Muscle layer of colon (tissue), 2 donors: ENCODE measurements around the gene NABP2.

ENCODE experiments used
- H3K27ac ChIP-seq: one replicate; pipeline ENCODE4 v1.7.0; 2013; ENCODE audit warnings: low read depth, mild to moderate bottlenecking, low read length, moderate library complexity
- H3K27me3 ChIP-seq, 2 donors: one replicate each; pipeline ENCODE4 v1.7.0; 2013; ENCODE audit warnings: low read length in 2 of 2, mild to moderate bottlenecking in 2 of 2; ENCODE audit not compliant: insufficient read depth in 2 of 2, control insufficient read depth in 1 of 2
- H3K36me3 ChIP-seq: one replicate; pipeline ENCODE4 v1.7.0; 2013; ENCODE audit warnings: mild to moderate bottlenecking, low read length; ENCODE audit not compliant: insufficient read depth
- H3K4me1 ChIP-seq: one replicate; pipeline ENCODE4 v1.7.0; 2013; ENCODE audit warnings: mild to moderate bottlenecking, low read length; ENCODE audit not compliant: insufficient read depth
- H3K4me3 ChIP-seq, 2 donors: one replicate each; pipeline ENCODE4 v1.7.0; 2013; ENCODE audit warnings: low read length in 2 of 2, low read depth in 1 of 2, mild to moderate bottlenecking in 1 of 2, moderate library complexity in 1 of 2
- H3K9ac ChIP-seq: one replicate; pipeline ENCODE4 v1.7.0; 2013; ENCODE audit warnings: low read length
- H3K9me3 ChIP-seq: one replicate; pipeline ENCODE4 v1.7.0; 2013; ENCODE audit warnings: mild to moderate bottlenecking, low read length
- donor health status: abdominal sarcoma.
- donor health status: Adenocarcinoma of cecum.

NABP2 gene

GRCh38 chr12:56231184-56231582 is 7.0 kb downstream of the NABP2 start:
- Histone ChIP-seq H3K4me3 (no peak overlapping the region), H3K27me3 (no peaks in the 10 kb centered on the region), H3K36me3 (no peaks in the 10 kb centered on the region), H3K27ac (no peak overlapping the region), H3K4me1 (no peaks in the 10 kb centered on the region), H3K9me3 (no peaks in the 10 kb centered on the region), H3K9ac (no peak overlapping the region)

GRCh38 chr12:56234746-56235436 is 10.7 kb downstream of the NABP2 start:
- no peak overlapping the region for H3K27ac ChIP-seq
- no peak overlapping the region for H3K9ac ChIP-seq
- H3K4me3 ChIP-seq = no peak overlapping the region
- peaks cover 13% of the 10 kb centered on the region for H3K36me3 ChIP-seq
- no peaks in the 10 kb centered on the region for H3K4me1 ChIP-seq
- no peaks in the 10 kb centered on the region for H3K27me3 ChIP-seq
- no peaks in the 10 kb centered on the region for H3K9me3 ChIP-seq

GRCh38 chr12:56236091-56236490 is 11.9 kb downstream of the NABP2 start:
- H3K36me3 ChIP-seq = peaks cover 25% of the 10 kb centered on the region
- H3K27ac ChIP-seq = no peak overlapping the region
- no peak overlapping the region for H3K4me3 ChIP-seq
- no peaks in the 10 kb centered on the region for H3K4me1 ChIP-seq
- no peaks in the 10 kb centered on the region for H3K9me3 ChIP-seq
- no peaks in the 10 kb centered on the region for H3K27me3 ChIP-seq
- H3K9ac ChIP-seq = no peak overlapping the region

- Histone ChIP-seq H3K27ac (no peak overlapping the region), H3K9ac (no peak overlapping the region), H3K4me1 (no peaks in the 10 kb centered on the region), H3K36me3 (peaks cover 34% of the 10 kb centered on the region), H3K27me3 (no peaks in the 10 kb centered on the region), H3K9me3 (no peaks in the 10 kb centered on the region), H3K4me3 (no peak overlapping the region)
Measured at GRCh38 chr12:56236985-56237384, 12.8 kb downstream of the NABP2 start.

GRCh38 chr12:56237552-56237951 is 13.4 kb downstream of the NABP2 start:
- H3K27ac ChIP-seq = no peak overlapping the region
- no peaks in the 10 kb centered on the region for H3K4me1 ChIP-seq
- no peak overlapping the region for H3K9ac ChIP-seq
- peaks cover 40% of the 10 kb centered on the region for H3K36me3 ChIP-seq
- no peak overlapping the region for H3K4me3 ChIP-seq
- H3K27me3 ChIP-seq = no peaks in the 10 kb centered on the region
- H3K9me3 ChIP-seq = no peaks in the 10 kb centered on the region

- no peaks in the 10 kb centered on the region for H3K27me3 ChIP-seq
- H3K4me1 ChIP-seq = no peaks in the 10 kb centered on the region
- no peak overlapping the region for H3K4me3 ChIP-seq
- peaks cover 73% of the 10 kb centered on the region for H3K36me3 ChIP-seq
- no peak overlapping the region for H3K27ac ChIP-seq
- H3K9ac ChIP-seq = no peak overlapping the region
- H3K9me3 ChIP-seq = no peaks in the 10 kb centered on the region
Measured at GRCh38 chr12:56241424-56242303, 17.5 kb downstream of the NABP2 start.

GRCh38 chr12:56242986-56243385 is 18.8 kb downstream of the NABP2 start:
- H3K9ac ChIP-seq = no peak overlapping the region
- H3K27me3 ChIP-seq = no peaks in the 10 kb centered on the region
- no peaks in the 10 kb centered on the region for H3K9me3 ChIP-seq
- no peak overlapping the region for H3K4me3 ChIP-seq
- no peaks in the 10 kb centered on the region for H3K4me1 ChIP-seq
- H3K27ac ChIP-seq = no peak overlapping the region
- H3K36me3 ChIP-seq = peaks cover 84% of the 10 kb centered on the region

- H3K27me3 ChIP-seq = no peaks in the 10 kb centered on the region
- no peaks in the 10 kb centered on the region for H3K9me3 ChIP-seq
- no peak overlapping the region for H3K27ac ChIP-seq
- H3K9ac ChIP-seq = no peak overlapping the region
- no peaks in the 10 kb centered on the region for H3K4me1 ChIP-seq
- peaks cover 89% of the 10 kb centered on the region for H3K36me3 ChIP-seq
- H3K4me3 ChIP-seq = no peak overlapping the region
Measured at GRCh38 chr12:56243731-56244181, 19.6 kb downstream of the NABP2 start.

GRCh38 chr12:56244494-56244893 is 20.4 kb downstream of the NABP2 start:
- Histone ChIP-seq H3K9me3 (no peaks in the 10 kb centered on the region), H3K9ac (no peak overlapping the region), H3K4me3 (no peak overlapping the region), H3K4me1 (no peaks in the 10 kb centered on the region), H3K36me3 (peaks cover 87% of the 10 kb centered on the region), H3K27ac (no peak overlapping the region), H3K27me3 (no peaks in the 10 kb centered on the region)

- no peak overlapping the region for H3K9ac ChIP-seq
- H3K36me3 ChIP-seq = peaks cover 70% of the 10 kb centered on the region
- no peaks in the 10 kb centered on the region for H3K27me3 ChIP-seq
- no peaks in the 10 kb centered on the region for H3K9me3 ChIP-seq
- H3K27ac ChIP-seq = no peak overlapping the region
- H3K4me3 ChIP-seq = no peak overlapping the region
- no peaks in the 10 kb centered on the region for H3K4me1 ChIP-seq
Measured at GRCh38 chr12:56247923-56248322, 23.8 kb downstream of the NABP2 start.

- Histone ChIP-seq H3K9ac (no peak overlapping the region), H3K27ac (no peak overlapping the region), H3K4me1 (no peaks in the 10 kb centered on the region), H3K27me3 (no peaks in the 10 kb centered on the region), H3K36me3 (peaks cover 70% of the 10 kb centered on the region), H3K9me3 (no peaks in the 10 kb centered on the region), H3K4me3 (no peak overlapping the region)
Measured at GRCh38 chr12:56248711-56249110, 24.6 kb downstream of the NABP2 start.
